ENCODE measurements around the gene CDH6.

CDH6 gene

DNA sequence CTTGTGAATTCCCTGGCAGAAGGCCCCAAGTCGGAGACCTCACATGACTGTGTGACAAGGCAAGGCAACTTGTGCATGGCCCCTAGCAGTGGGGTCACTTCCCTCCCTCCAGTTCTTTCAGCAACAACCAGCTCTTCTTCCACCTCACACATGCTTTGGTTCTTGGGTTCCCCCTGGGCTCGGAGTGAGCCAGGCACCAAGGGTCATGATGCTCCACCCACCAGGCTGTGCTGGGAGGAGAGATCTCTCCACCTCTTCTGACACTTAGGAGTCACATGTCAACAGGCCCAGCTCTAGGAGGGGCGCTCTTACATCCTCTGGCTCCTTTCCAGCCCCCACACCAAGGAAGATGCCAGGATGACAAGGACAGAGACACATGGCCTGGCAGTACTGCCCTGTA lies 56.7 kb downstream of the CDH6 start:
- no peak for DNase-seq (ENCODE audit: low read depth in 2 of 2)

GRCh38 chr5:31251032-31251431 lies 57.5 kb downstream of the CDH6 start:
- no peak for DNase-seq (ENCODE audit: low read depth in 2 of 2)

GRCh38 chr5:31255041-31255440 lies 61.6 kb downstream of the CDH6 start:
- DNase-seq (ENCODE audit: low read depth in 2 of 2), result no peak

- DNase-seq (ENCODE audit: low read depth in 2 of 2), result no peak
Measured at GRCh38 chr5:31268256-31268655, 74.8 kb downstream of the CDH6 start.

GRCh38 chr5:31268686-31269085 lies 75.2 kb downstream of the CDH6 start:
- no peak for DNase-seq (ENCODE audit: low read depth in 2 of 2)

DNA sequence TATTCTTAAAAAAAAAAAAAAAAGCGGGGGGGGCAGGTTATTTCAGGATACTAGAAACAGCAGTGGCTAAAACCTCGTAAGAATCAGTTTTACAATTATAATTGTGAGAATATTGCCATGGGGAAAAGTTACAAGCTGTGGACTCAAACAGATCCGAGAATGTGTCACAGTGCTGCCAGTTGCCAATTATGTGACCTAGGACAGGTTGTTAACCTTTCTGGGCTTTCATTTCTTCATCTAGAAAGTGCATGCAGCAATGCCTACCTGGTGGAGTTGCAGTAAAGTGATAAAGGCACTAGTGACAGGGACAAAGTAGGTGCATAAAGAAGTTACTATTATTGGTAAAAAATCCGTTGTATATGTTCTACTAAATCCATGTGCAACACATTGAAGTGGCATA lies 75.8 kb downstream of the CDH6 start:
- DNase-seq (ENCODE audit: low read depth in 2 of 2), result no peak

GRCh38 chr5:31270396-31270795 lies 76.9 kb downstream of the CDH6 start:
- DNase-seq (ENCODE audit: low read depth in 2 of 2), result no peak

GRCh38 chr5:31271567-31271966 lies 78.1 kb downstream of the CDH6 start:
- no peak for DNase-seq (ENCODE audit: low read depth in 2 of 2)

DNA sequence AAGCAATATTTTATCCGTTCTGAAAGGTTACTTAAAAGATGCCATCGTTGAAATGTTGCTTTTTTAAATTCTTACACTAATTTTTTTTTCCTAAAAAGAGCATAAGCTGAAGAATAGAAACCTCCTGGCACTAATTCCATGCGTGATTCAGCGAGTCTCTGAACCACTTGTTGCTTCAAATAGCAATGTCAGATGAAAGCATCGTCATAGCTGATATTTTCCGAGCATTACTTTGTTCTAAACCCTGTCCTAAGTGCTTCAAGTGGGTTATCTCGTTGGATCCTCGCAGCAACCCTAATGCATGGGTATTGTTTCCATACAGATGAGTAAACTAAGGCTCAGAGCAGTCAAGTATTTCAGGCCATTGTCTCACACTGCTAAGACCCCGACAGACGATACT lies 79.7 kb downstream of the CDH6 start:
- no peak for DNase-seq (ENCODE audit: low read depth in 2 of 2)

- DNase-seq (ENCODE audit: low read depth in 2 of 2), result no peak
Measured at GRCh38 chr5:31273631-31274378, 80.3 kb downstream of the CDH6 start.

GRCh38 chr5:31280210-31280609 lies 86.7 kb downstream of the CDH6 start:
- DNase-seq (ENCODE audit: low read depth in 2 of 2), result no peak

- no peak for DNase-seq (ENCODE audit: low read depth in 2 of 2)
Measured at GRCh38 chr5:31283326-31283725, 89.8 kb downstream of the CDH6 start.

GRCh38 chr5:31285025-31285424 lies 91.5 kb downstream of the CDH6 start:
- no peak for DNase-seq (ENCODE audit: low read depth in 2 of 2)

DNA sequence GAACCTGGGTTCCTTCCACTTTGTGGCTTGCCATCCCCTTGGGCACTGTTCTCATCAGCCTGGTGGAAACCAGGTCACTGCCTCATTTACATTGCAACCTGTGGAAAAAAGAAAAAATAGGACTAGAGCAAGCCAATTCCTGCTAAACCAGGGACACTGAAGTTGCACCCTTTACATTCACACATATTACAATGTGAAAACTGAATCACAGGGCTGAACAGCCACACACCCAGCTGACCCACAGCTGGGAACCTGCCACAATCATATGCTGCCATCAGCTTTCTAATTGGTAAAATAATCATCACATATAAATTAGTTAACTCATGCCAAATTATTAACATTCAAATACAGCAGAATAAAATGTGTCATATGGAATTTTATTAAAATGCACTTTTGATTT lies 94.5 kb downstream of the CDH6 start:
- no peak for DNase-seq (ENCODE audit: low read depth in 2 of 2)

- DNase-seq (ENCODE audit: low read depth in 2 of 2), result no peak
Measured at GRCh38 chr5:31289429-31289828, 95.9 kb downstream of the CDH6 start.

GRCh38 chr5:31291323-31291854 lies 97.9 kb downstream of the CDH6 start:
- no peak for DNase-seq (ENCODE audit: low read depth in 2 of 2)

DNA sequence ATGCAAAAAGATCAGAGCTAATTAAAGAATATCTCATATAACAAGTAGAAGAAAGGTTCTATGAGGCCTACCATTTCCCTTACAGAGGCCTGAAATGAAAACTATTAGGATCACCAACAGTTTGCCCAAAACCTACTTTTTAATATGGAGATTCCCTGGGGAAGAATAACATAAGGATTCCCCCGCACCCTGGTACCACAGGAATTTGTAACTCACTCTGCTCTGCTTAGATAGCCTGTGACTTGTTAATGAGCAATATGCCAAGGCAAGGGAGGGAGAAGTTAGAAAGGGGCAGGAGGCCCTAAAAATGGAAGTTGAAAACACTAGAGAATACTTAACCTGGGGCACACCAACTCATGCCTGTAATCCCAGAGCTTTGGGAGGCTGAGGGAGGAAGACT lies 107.0 kb downstream of the CDH6 start:
- DNase-seq (ENCODE audit: low read depth in 2 of 2), result no peak

DNA sequence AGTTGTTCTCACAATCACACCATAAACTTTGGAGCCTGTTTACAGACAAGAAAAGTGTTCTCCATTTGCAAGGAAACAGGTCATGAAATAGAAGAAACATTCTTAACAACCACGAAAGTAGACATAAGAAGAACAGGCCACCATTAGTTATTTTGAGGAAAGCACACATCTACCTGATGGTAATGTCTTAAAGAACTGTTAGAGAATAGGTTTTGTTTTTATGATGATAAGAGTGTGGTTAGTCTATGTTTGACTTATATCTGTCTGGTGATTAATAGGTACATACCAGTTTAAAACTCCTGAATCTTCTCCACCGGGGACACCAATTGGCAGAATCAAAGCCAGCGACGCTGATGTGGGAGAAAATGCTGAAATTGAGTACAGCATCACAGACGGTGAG lies 108.3 kb downstream of the CDH6 start:
- DNase-seq (ENCODE audit: low read depth in 2 of 2), result no peak

DNA sequence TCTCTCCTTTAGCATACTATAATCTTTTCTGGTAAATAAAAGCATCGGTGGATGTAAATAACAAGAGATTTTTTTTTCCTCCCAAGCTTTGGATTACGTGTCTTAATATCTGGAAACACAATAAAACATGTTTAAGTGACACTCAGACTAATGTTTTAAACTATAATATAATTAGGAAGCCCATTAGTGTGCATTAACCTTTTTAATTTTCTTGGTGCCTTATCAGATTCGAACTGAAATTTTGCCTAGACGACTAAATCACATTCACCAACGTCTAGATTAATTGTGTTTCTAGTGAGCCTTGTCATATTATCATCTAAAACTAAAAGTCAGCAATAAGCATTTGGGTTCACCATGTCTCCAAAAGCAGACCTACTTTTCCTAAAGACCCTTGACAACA lies 110.2 kb downstream of the CDH6 start:
- DNase-seq (ENCODE audit: low read depth in 2 of 2), result no peak

GRCh38 chr5:31317665-31318064 lies 124.2 kb downstream of the CDH6 start:
- DNase-seq (ENCODE audit: low read depth in 2 of 2), result no peak

DNA sequence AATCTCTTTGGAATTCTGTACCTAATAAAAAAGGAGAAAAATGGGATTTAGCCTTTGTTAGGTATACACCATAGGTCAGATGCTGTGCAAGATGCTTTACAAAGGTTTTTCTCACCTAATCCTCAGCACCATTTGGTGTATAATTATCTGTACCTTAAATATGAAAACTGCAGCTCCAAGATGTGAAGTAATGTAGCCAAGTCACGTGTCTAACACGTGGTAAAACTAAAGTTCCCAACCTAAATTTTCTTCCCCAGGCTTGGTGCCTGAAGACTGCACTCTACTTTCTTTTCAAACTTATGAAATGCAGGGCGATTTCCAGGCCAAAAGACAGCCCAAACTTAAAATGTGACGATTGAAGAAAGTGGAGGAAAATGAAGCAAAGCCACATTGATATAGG lies 125.8 kb downstream of the CDH6 start:
- DNase-seq (ENCODE audit: low read depth in 2 of 2), result no peak

GRCh38 chr5:31322946-31323345 lies 129.5 kb downstream of the CDH6 start:
- DNase-seq (ENCODE audit: low read depth in 2 of 2), result no peak

GRCh38 chr5:31324842-31325241 lies 131.4 kb downstream of the CDH6 start:
- DNase-seq (ENCODE audit: low read depth in 2 of 2), result no peak
